BE2C (cell line): Measurements from ENCODE around the gene KRT1.

Experiments used
- DNase-seq: peaks from one replicate; pipeline ENCODE4 v3.0.0-alpha.2; 2020
- H3K27me3 ChIP-seq: fragments of 250-450 bp; sonication (Bioruptor Pico); 2 replicates; pipeline ENCODE4 v1.5.1; 2020; ENCODE audit warnings: mild to moderate bottlenecking
- H3K36me3 ChIP-seq: fragments of 250-450 bp; sonication (Bioruptor Pico); 2 replicates; pipeline ENCODE4 v1.5.1; 2020; ENCODE audit warnings: mild to moderate bottlenecking
- H3K4me1 ChIP-seq: fragments of 250-450 bp; sonication (Bioruptor Pico); 2 replicates; pipeline ENCODE4 v1.5.1; 2020
- H3K4me3 ChIP-seq: 2 replicates; pipeline ENCODE4 v1.5.1; 2011; ENCODE audit warnings: low read depth, low read length
- H3K9me3 ChIP-seq: fragments of 250-450 bp; sonication (Bioruptor Pico); 2 replicates; pipeline ENCODE4 v1.5.1; 2020
- TF ChIP-seq, protein P1 (sequence below): IDR thresholded peaks from 2 replicates; pipeline ENCODE4 v1.5.1; 2012; ENCODE audit warnings: mild to moderate bottlenecking, low read depth, low read length

Gene KRT1

DNA sequence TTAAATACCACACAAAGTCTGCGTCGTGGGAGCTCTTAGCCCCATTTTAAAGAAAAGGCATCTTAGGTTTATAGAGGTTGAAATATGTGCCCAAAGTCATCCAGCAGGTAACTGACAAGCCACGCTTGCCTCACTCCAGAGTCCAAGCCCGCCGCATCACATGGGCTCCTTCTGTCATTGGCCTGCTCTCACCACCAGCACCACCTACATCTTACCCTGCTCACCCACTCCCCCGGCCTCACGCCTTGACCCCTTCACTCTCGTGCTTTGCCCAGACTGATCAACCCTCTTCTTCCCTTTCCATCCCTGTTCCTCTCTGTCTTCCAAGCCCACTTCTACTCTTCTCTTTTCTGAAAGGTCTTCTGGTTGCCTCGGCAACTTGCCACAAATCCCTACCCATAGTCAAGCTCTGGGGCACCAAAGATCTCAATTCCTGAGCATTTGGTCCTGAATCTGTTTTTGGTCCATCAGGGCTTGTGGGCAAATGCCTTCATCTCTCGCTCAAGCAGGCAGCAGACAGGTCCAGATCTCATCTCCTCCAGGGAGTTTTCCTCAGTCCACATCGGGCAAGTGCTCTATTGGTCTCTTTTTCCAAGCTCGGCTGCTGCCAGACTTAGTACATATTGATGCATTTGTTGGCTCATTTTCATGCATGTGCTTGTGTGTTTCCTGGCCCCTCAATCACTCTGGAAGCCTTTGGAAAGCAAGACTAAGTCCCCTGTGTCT, 3.5 kb upstream of the KRT1 start:
- Histone ChIP-seq H3K9me3 (no peaks in the 10 kb centered on the region), H3K27me3 (peaks cover 31% of the 10 kb centered on the region), H3K4me3 (no peak overlapping the region), H3K36me3 (no peaks in the 10 kb centered on the region), H3K4me1 (no peaks in the 10 kb centered on the region)
- TF ChIP-seq, protein P1, sequence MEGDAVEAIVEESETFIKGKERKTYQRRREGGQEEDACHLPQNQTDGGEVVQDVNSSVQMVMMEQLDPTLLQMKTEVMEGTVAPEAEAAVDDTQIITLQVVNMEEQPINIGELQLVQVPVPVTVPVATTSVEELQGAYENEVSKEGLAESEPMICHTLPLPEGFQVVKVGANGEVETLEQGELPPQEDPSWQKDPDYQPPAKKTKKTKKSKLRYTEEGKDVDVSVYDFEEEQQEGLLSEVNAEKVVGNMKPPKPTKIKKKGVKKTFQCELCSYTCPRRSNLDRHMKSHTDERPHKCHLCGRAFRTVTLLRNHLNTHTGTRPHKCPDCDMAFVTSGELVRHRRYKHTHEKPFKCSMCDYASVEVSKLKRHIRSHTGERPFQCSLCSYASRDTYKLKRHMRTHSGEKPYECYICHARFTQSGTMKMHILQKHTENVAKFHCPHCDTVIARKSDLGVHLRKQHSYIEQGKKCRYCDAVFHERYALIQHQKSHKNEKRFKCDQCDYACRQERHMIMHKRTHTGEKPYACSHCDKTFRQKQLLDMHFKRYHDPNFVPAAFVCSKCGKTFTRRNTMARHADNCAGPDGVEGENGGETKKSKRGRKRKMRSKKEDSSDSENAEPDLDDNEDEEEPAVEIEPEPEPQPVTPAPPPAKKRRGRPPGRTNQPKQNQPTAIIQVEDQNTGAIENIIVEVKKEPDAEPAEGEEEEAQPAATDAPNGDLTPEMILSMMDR, result no peak
- no peak for DNase-seq

DNA sequence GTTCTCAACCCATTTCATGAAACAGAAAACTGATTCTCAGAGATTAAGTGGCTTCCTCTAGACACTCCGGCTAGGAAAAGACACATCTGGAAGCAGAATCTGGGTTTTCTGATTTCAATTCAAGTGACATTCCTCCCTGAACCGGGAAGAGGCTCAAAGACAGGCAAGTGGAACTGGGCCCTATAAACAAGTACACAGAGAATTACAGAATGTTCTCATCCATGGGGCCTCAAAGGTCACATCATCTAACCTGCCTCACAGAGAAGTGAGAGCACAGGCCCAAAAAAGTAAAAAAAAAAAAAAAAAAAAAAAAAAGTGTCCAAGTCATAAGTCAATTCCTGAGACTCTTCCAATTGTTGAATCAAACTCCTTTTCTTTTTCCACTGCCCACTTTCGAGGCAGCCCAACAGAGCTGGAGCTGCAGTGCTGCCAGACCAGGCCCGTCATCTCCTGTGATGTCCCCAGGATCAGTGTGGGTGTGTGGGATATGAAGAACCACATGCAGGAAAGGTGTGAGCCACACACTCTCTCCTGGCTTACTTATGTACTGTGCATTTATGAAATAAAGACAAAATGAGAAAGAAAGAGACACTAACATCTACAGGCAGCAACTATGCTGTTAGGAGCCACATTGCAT, 2.8 kb upstream of the KRT1 start:
- H3K36me3 ChIP-seq, result no peaks in the 10 kb centered on the region
- TF ChIP-seq, protein P1, result no peak
- no peak overlapping the region for H3K4me3 ChIP-seq
- no peaks in the 10 kb centered on the region for H3K9me3 ChIP-seq
- no peak for DNase-seq
- H3K4me1 ChIP-seq, result no peaks in the 10 kb centered on the region
- peaks cover 30% of the 10 kb centered on the region for H3K27me3 ChIP-seq

DNA sequence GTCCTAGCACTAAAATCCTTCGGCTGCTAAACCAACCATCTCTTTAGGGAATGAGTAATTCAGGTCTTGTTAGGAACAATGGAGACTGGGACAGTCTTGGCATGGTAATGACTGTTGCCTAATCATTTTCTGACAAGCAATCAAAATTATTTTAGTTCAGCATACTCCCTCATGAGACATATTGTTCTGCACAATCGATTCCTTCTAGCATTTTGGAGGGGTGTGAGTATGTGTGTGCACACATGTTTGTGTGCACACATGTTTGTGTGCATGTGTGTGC, 2.1 kb upstream of the KRT1 start:
- TF ChIP-seq, protein P1, result no peak

DNA sequence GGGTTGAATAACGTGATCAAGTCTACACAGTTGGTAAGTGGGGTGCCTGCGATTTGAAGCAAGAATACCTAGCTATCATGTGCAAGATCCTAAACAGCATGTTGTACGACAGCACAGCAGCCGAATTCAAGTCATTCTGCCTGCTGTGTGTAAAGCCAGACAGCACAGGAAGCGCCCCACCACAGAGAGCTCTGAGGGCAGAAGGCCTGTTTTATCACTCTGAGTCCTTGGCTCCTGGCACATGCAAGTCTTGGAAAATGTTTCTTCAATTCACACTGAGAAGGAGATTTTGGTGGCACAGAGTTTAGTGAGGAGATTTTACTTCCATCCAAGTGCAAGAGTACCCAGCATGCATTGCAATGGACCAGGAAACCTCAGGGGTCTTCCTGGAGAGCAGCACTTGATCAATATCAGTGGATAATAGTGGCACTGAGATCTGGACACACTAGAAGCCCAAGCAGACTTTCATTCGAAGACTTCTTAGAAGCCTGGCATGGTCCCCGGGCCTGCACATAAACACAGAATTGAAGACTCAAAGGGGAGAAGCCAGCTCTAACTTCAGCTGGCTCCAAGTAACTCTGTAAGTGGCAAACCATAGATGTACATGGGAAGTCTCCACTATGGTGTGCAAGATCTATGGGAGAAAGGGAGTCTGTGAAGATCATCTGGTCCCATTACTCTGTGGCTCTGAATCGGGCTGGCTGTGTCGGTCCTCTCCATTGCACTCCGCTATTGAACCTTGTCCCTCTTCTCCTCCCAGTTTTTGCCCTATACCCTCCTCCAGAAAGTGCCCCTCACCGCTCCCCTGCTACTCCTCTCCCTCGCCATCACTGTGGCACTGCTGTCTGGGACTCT, 1.5 kb upstream of the KRT1 start:
- Histone ChIP-seq H3K4me1 (no peaks in the 10 kb centered on the region), H3K36me3 (no peaks in the 10 kb centered on the region), H3K9me3 (no peaks in the 10 kb centered on the region), H3K27me3 (peaks cover 23% of the 10 kb centered on the region), H3K4me3 (no peak overlapping the region)
- DNase-seq, result no peak
- TF ChIP-seq, protein P1, result no peak

More for the DNA sequence above, 2.1 kb upstream of the KRT1 start:
- no peaks in the 10 kb centered on the region for H3K9me3 ChIP-seq
- no peaks in the 10 kb centered on the region for H3K36me3 ChIP-seq
- peaks cover 23% of the 10 kb centered on the region for H3K27me3 ChIP-seq
- H3K4me1 ChIP-seq, result no peaks in the 10 kb centered on the region
- no peak overlapping the region for H3K4me3 ChIP-seq
- DNase-seq, result no peak

DNA sequence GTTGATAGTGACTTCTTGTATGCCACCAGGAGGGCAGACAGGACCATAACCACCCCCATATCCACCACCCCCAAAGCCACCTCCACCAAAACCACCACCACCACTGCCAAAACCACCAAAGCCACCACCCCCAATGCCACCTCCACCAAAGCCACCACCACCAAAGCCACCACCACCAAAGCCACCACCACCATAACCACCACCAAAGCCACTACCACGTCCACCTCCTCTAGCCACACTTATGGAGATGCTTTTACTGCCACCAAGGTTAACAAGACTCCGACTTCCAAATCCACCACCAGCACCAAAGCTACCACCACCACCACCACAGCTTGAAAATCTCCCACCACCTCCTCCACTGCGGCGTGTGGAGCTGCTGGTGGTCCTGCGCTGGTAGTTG, 332 bp downstream of the KRT1 start:
- H3K9me3 ChIP-seq, result no peaks in the 10 kb centered on the region
- H3K27me3 ChIP-seq, result peaks cover 16% of the 10 kb centered on the region
- no peak overlapping the region for H3K4me3 ChIP-seq
- no peak for DNase-seq
- H3K36me3 ChIP-seq, result no peaks in the 10 kb centered on the region
- TF ChIP-seq, protein P1, result no peak
- no peaks in the 10 kb centered on the region for H3K4me1 ChIP-seq
